GM19239 (cell line): ENCODE results near the gene ARHGEF17.

ENCODE experiments used
- DNase-seq: peaks from one replicate; pipeline ENCODE4 v3.0.0; 2011; ENCODE audit warnings: low spot score; ENCODE audit not compliant: insufficient read length
- FAIRE-seq: peaks from 2 replicates; lab custom pipeline; 2011; peaks lifted over from hg19 to GRCh38; lab: Jason Lieb, UNC

ARHGEF17 gene

DNA sequence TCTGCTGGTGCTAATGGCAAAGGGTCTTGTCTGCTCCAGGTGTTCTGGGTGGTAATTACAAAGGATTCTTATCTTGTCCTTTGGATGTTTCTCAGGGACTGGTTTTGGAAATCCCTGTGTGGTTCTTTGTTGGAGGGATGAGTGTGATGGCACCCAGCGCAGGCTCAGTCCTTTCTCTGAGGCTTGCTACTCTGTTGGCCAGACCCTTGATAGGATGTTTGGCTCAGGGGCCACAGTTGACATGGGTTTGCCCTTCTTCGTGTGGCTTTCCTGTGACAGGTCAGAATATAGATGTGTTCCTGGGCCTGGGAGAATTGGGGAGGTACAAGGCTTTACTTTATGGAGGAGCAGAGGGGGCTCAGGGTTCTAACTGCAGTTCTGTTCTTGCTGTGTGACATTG lies 4.0 kb downstream of the ARHGEF17 start:
- DNase-seq (no peak), FAIRE-seq (no peak)

DNA sequence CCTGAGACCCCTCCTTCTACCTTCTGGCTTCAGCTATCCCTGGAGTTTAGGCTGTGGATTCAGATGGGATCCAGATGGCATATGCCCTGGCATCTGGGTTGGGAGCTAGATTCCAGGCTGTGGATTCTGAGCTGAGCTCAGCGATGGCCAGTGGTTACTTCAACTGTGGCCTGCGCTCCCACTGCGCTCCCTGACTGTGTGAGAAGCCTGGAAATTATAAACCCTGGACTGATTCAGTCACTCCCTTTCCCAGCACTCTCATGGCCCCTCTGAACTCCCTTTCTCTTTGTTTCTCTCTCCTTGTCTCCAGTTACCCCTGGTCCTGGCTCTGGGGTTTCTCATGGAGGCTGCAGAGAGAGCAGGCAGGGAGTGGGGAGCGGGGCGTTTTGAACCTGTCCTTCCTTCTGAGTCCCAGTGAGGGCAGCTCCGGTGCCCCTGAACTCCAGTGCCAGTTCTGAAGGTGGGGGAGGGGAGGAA lies 4.8 kb downstream of the ARHGEF17 start:
- FAIRE-seq (no peak), DNase-seq (no peak)

DNA sequence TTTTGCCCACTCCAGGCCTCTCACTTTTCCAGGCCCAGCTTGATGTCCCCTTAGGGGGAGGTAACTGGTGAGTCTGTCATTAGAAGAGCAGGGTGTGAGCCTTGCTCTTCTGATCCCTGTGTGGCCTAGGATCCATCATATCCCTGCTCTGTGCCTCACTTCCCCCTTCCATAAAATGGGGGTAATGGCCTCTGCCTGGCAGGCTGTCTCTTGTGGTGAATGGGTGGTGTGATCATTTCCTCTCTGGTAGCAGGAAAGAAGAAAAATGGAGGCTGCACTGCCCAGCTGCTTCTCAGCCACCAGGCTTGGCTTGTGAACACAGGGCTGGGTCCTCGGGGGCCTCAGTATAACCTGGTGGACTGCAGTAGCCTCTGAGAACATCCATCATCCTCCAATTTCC lies 5.6 kb downstream of the ARHGEF17 start:
- no peak for DNase-seq

DNA sequence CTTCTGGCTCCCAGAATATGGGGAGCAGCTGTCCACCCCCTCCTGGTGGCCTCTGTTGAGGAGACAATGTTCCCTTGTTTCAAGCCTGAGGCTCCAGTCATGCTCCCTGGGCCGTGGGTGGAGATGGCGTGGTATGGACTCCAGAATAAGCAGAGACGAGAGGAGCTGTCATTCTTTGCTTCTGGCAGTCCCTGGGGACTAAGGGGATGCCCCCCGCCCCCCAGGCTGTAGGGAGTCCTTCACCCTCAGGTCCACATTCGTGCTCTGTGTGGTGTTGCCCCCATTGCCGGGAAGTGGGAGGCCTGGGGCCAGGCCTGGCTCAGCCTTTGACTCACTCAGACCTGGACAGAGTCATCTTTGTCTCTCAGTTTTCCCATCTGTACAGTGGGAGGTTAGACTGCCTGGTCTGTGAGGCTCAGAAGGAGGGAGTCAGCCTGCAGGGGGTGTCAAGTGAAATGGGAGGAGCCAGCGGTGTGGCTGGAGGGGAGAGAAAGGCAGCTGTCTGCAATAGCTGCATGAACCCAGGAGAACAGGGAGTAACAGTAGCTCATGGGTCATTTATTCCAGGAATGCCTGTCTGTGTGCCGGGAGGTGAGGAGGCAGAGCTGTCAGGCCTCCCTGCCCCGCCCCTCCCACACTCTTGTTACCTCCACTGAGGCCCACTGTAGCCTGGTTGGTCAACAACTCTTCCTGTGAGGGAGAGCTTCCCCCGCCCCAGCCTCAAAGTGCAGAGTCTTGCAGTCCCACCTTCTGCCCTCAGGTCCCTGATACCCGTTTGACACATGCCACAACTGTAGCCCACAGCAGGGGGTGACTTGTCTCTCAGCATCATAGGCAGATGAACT lies 6.3 kb downstream of the ARHGEF17 start:
- no peak for DNase-seq
- peak; percentile 86 for FAIRE-seq

More for the DNA sequence above, 5.6 kb downstream of the ARHGEF17 start:
- peak; percentile 68 for FAIRE-seq

GRCh38 chr11:73315293-73316020 lies 7.4 kb downstream of the ARHGEF17 start:
- DNase-seq (no peak), FAIRE-seq (no peak)

DNA sequence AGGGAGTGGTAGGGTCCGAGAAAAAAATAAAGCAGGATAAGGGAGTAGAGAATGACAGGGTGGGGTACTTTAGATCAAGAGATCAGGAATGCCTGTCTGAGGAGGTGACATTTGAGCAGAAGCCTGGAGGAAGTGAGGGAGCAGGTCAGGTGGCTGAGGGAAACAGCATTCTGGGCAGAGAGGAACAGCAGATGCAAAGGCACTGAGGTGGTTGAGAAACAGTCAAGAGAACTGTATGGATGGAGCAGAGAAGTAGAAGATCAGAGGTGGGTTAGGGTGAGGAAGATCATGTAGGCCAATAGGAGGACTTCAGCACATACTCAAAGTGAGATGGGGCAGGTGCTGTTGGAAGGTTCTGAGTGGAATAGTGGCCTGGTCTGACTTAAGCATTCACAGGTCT lies 8.3 kb downstream of the ARHGEF17 start:
- FAIRE-seq: no peak

DNA sequence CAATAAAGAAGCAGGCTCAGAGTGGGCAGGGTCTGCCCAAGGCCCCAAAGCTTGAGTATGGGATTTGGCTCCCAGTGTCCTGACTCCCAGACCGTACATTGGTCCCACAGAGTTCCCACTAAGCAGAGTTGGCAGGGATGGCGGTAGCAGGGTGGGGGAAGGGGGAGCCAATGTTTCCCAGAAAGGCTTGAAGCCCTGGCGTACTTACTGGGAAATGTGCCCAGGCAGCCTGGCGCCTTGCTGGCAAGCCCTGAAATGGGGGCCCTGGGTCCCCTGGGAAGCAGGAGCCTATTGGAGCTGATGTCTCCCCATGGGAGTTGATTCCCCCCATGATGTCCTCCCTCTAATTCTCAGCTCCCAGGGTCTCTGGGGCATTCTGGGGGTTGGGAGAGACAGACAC lies 9.3 kb downstream of the ARHGEF17 start:
- DNase-seq (no peak), FAIRE-seq (no peak)

More for the DNA sequence above, 8.3 kb downstream of the ARHGEF17 start:
- no peak for DNase-seq

DNA sequence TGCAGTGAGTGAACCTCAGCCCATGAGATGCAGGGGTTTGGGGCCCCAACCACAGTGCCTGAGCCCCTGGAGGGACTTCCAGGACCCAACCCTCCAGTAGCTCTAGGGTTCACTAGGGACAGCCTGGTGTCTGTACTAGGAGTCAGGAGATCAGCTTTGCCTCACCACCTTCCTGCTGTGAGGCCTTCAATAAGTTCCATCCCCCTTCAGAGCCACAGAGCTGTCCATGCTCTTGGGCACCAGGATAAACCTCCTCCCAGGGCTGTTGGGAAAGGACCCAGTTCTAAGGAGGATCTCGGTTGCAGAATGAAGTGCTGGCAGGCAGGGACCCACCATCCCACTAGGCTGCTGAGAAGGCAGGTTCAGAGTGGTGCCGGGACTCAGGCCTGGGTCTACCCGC lies 9.7 kb downstream of the ARHGEF17 start:
- DNase-seq: no peak
- no peak for FAIRE-seq

GRCh38 chr11:73318501-73319011 lies 10.5 kb downstream of the ARHGEF17 start:
- no peak for FAIRE-seq

GRCh38 chr11:73320763-73321603 lies 12.9 kb downstream of the ARHGEF17 start:
- FAIRE-seq: no peak
- no peak for DNase-seq

More at GRCh38 chr11:73318501-73319011, 10.5 kb downstream of the ARHGEF17 start:
- DNase-seq: no peak

GRCh38 chr11:73321604-73322381 lies 13.7 kb downstream of the ARHGEF17 start:
- no peak for DNase-seq
- peak; percentile 64 for FAIRE-seq

DNA sequence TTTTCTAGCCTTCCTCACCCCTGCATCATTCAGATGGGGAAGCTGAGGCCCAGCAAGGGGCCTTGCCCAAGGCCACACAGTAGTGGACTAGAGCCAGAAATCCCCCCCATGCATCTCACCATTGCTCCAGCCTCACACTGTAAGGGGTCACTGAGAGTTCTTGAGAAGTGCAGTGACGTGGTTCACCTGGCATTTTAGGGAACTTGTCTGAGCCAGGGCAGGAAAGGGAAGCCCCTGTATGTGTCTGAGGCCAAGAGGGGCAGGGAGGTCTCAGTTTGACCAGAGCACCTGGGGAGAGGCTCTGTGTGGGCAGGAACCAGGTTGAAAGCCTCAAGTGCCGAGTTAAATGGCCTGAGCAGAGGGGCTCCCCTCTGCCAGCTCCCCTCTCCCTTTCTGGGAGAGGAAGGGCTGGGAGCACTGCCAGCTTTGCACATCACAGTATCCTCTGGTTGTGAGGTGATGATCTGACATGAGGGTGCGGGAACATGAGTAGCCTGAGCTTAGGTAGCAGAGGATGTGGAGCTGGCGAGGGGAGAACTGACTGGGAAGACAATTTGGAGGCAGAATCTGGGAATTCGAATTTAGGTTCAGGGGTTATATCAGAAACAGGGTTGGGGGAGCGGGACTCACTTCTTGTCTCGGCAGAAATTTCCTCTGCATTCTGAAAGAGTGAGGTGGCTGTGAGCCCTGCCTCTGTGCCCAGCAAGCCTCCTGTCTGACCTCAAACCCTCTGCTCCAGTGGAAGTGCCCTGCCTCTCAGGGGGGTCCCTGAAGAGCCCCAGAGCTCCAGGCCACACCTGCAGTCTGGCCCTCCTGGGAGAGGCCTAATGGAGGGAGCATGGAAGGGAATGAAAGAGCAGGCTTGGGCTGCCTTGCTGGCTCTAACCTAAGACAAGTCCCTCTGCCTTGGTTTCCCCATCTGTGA lies 14.6 kb downstream of the ARHGEF17 start:
- no peak for FAIRE-seq
- no peak for DNase-seq

GRCh38 chr11:73323464-73323863 lies 15.4 kb downstream of the ARHGEF17 start:
- FAIRE-seq (no peak), DNase-seq (no peak)

DNA sequence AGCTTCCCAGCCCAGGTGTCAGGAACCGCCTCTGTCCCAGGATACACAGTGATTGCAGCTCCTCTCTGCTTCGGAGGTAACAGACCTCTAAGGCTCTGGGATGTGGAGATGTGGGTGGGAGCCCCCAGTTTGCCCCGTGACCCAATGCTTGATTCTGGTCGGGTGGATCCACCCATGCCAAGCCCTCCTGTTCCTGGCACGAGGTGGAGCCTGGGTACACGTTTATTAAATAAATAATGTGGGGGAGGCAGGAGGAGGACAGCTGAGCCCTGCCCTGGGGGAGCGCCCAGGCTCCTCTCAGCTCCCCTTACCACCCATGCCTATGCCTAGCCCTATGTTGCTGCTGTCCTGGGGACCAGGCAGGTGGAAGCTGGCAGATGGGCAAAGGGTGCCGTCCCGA lies 16.0 kb downstream of the ARHGEF17 start:
- DNase-seq (no peak), FAIRE-seq (no peak)

DNA sequence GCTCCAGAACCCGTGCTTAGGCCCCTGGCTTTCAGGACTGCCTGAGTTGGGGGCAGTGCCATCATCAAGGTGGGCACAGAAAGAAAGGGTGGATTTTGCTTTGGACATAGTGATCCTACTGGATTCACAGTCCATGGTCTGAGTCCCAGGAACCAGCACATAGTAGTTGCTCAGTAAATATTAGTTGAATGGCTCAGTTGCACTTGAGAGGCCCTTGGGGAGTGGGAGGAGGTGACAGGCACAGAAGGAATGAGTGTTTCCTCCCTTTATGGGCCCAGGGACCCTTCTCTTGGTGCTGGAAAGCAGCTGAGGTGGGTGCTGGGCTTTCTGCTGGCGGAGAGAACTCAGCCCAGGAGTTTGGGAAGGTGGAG lies 16.6 kb downstream of the ARHGEF17 start:
- FAIRE-seq (no peak), DNase-seq (no peak)

- DNase-seq (peak; percentile 69), FAIRE-seq (peak; percentile 90)
Measured at GRCh38 chr11:73325036-73325981, 17.2 kb downstream of the ARHGEF17 start.
